ENCODE results near the gene DBH. TPM values are rescaled to one million over a fixed set of nuclear protein-coding genes. Genes with fewer than 3 reads are reported as not detected.
A peak's percentile ranks its signal among the peaks of the same experiment; 100 is the strongest.

DBH gene
- total and polyA plus RNA-seq, 8 donors = 0.08 to 0.09 TPM; not detected in 6

DNA sequence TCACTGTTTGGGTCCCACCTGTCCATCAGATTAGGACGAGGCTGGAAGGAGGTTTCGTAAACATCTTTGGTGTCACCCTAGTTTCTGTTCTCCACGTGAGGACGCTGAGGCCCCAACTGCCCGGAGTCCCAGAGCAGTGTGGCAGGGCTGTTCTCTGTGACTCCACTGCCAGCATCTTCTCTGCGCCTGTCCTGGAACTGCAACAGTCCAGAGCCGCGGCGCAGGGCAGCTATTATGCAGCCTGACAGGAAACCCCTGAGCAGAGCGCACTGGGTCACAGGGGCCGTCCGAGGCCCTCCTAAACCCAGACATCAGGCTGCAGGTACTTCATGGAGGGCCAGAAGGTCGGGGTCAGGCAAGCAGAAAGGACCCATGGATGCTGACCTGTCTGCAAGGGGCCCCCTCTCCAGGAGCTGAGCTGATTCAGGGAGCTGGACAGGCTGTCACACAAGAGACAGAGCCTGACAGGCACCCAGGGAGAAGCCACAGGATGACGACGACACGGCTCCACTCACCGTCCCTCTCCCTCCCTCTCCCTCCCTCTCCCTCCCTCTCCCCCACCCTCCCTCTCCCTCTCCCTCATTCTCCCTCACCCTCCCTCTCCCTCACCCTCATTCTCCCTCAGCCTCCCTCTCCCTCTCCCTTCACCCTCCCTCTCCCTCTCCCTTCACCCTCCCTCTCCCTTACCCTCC is 31.7 kb downstream of the DBH start:
- Histone ChIP-seq H3K27ac (no peak overlapping the region), H3K9me3 (no peaks in the 10 kb centered on the region), H3K4me1 (no peaks in the 10 kb centered on the region), H3K4me3 (no peak overlapping the region), H3K27me3 (no peaks in the 10 kb centered on the region), H3K36me3 (peaks cover 0 to 3% (median 0%) of the 10 kb centered on the region in 3 donors)
- peak in 1 of 6 donors; percentile 44 for DNase-seq
- TF ChIP-seq, protein P1, sequence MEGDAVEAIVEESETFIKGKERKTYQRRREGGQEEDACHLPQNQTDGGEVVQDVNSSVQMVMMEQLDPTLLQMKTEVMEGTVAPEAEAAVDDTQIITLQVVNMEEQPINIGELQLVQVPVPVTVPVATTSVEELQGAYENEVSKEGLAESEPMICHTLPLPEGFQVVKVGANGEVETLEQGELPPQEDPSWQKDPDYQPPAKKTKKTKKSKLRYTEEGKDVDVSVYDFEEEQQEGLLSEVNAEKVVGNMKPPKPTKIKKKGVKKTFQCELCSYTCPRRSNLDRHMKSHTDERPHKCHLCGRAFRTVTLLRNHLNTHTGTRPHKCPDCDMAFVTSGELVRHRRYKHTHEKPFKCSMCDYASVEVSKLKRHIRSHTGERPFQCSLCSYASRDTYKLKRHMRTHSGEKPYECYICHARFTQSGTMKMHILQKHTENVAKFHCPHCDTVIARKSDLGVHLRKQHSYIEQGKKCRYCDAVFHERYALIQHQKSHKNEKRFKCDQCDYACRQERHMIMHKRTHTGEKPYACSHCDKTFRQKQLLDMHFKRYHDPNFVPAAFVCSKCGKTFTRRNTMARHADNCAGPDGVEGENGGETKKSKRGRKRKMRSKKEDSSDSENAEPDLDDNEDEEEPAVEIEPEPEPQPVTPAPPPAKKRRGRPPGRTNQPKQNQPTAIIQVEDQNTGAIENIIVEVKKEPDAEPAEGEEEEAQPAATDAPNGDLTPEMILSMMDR (IDR thresholded peaks at IDR 0.05) = no peak
- FAIRE-seq = no peak
- 69 to 88% methylated on average over 14 to 17 of the region's 17 CpGs for WGBS, 2 donors
- ATAC-seq = no peak
- intact Hi-C loops (cut with DNase I) = no loop called here

DNA sequence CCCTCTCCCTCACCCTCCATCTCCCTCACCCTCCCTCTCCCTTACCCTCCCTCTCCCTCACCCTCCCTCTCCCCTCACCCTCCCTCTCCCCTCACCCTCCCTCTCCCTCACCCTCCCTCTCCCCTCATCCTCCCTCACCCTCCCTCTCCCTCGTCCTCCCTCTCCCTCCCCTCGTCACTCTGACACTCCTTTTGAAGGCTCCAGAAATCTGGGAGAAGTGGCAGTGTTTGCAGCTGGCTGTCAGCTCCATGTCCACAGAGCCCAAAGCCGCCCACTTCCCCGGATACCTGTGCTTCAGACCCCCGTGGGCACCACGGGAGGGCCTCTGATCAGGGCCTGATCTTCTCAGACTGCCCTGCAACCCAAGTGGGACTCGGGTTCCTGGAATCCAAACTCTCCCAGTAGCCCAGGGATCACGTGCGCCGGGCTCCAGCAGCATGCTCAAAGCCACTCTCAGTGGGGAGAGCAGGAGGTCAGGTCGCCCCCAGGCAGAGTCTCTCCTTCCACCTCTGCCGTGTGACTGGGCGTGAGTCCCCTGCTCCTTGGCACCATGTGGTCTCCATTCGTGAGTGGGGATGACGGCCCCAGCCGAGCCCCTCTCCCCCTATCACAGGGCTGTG is 33.1 kb downstream of the DBH start:
- Histone ChIP-seq H3K9me3 (no peaks in the 10 kb centered on the region), H3K27me3 (no peaks in the 10 kb centered on the region), H3K4me1 (no peaks in the 10 kb centered on the region), H3K27ac (no peak overlapping the region), H3K4me3 (no peak overlapping the region), H3K36me3 (peaks cover 0 to 3% (median 0%) of the 10 kb centered on the region in 3 donors)
- FAIRE-seq (no peak), ATAC-seq (no peak), DNase-seq (peak in 2 of 6 donors; percentile 14 to 43)
- TF ChIP-seq, protein P1 (IDR thresholded peaks at IDR 0.05) = no peak
- intact Hi-C loops (cut with DNase I) = no loop called here
- 77 to 84% methylated on average over 14 to 15 of the region's 16 CpGs for WGBS, 2 donors

DNA sequence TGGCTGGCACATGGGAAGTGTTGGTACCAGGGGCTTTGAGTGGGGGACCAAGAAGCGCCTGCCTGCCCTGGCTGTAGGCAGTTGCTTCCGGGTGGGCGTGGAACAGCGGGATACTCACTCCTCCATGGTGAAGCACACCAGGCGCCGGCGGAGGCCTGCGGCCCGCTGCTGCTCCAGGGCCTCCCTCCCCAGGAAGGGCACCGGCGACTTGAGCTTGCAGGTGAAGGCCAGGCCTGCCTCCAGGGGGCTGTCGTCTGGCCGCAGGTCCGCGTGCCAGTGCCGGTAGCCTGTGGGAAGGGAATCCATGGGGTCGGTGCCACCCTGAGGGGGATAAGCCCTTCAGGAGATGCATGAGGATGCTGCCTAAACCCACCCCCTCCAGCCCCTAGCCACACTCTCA is 34.3 kb downstream of the DBH start:
- H3K36me3 ChIP-seq = peaks cover 0 to 3% (median 0%) of the 10 kb centered on the region in 3 donors
- TF ChIP-seq, protein P1 (IDR thresholded peaks at IDR 0.05) = no peak
- FAIRE-seq (no peak), DNase-seq (peak in 2 of 6 donors; percentile 30 to 66), ATAC-seq (no peak)
- intact Hi-C loops (cut with DNase I) = no loop called here
- WGBS, 2 donors = 89 to 93% methylated on average over 17 of the region's 17 CpGs
- H3K27me3 ChIP-seq = no peaks in the 10 kb centered on the region
- H3K4me3 ChIP-seq = no peak overlapping the region
- H3K27ac ChIP-seq = no peak overlapping the region
- H3K4me1 ChIP-seq = no peaks in the 10 kb centered on the region
- H3K9me3 ChIP-seq = no peaks in the 10 kb centered on the region

DNA sequence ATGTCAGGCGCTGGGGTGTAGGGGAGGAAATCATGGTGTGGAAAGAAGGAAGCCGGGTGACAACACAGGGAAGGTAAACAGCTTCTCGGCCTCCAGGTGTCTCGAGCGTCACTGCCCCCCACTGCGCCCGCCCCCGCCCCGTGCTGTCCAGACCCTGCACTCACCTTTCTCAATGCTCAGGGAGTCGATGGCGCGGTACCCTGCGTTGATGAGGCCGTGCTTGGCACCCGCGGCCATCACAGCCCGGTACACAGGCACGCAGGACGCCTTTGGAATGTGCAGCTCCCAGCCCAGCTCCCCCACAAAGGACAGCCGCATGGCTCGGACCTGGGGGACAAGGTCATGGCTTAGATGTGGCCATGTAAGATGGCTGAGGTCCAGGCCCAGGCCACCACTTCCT is 35.2 kb downstream of the DBH start:
- H3K27me3 ChIP-seq = no peaks in the 10 kb centered on the region
- intact Hi-C loops (cut with DNase I) = no loop called here
- 88% methylated on average over 21 of the region's 21 CpGs for WGBS, 2 donors
- H3K9me3 ChIP-seq = no peaks in the 10 kb centered on the region
- no peak overlapping the region for H3K4me3 ChIP-seq
- FAIRE-seq = no peak
- no peak overlapping the region for H3K27ac ChIP-seq
- TF ChIP-seq, protein P1 (IDR thresholded peaks at IDR 0.05) = no peak
- H3K36me3 ChIP-seq = peaks cover 0 to 3% (median 0%) of the 10 kb centered on the region in 3 donors
- DNase-seq = peak in 2 of 6 donors; percentile 21 to 50
- H3K4me1 ChIP-seq = no peaks in the 10 kb centered on the region
- ATAC-seq = no peak
